Karpas-422 (cell line): ENCODE measurements around the gene ATG16L2. TPM values are rescaled to one million over a fixed set of nuclear protein-coding genes. Genes with fewer than 3 reads are reported as not detected.

Source experiments
- DNase-seq: peaks from one replicate; pipeline ENCODE4 v3.0.0-alpha.2; 2015
- H2AFZ ChIP-seq: fragments of 200-600 bp; sonication (generic); 2 replicates; pipeline ENCODE4 v1.6.1; 2014; ENCODE audit warnings: antibody characterized with exemption, low read length, mixed read lengths
- H3K27ac ChIP-seq: fragments of 200-600 bp; sonication (generic); 2 replicates; pipeline ENCODE4 v1.5.1; 2014; ENCODE audit warnings: mild to moderate bottlenecking, low read length, moderate library complexity
- H3K27me3 ChIP-seq: fragments of 200-600 bp; sonication (generic); 2 replicates; pipeline ENCODE4 v1.6.1; 2014; ENCODE audit warnings: low read length, mixed read lengths
- H3K36me3 ChIP-seq: fragments of 200-600 bp; sonication (generic); 2 replicates; pipeline ENCODE4 v1.6.1; 2014; ENCODE audit warnings: low read length, mixed read lengths; ENCODE audit not compliant: insufficient read depth
- H3K4me1 ChIP-seq: fragments of 200-600 bp; sonication (generic); 2 replicates; pipeline ENCODE4 v1.6.1; 2014; ENCODE audit warnings: mild to moderate bottlenecking, low read length, mixed read lengths
- H3K4me2 ChIP-seq: fragments of 200-600 bp; sonication (generic); 2 replicates; pipeline ENCODE4 v1.6.1; 2014; ENCODE audit warnings: low read length, low read depth, mild to moderate bottlenecking; ENCODE audit not compliant: poor library complexity, severe bottlenecking
- H3K4me3 ChIP-seq: fragments of 200-600 bp; sonication (generic); 2 replicates; pipeline ENCODE4 v1.5.1; 2014; ENCODE audit warnings: mild to moderate bottlenecking, antibody characterized with exemption, low read length, mixed read lengths
- H3K79me2 ChIP-seq: fragments of 200-600 bp; sonication (generic); 2 replicates; pipeline ENCODE4 v1.6.1; 2014; ENCODE audit warnings: mild to moderate bottlenecking, low read length, mixed read lengths
- H3K9ac ChIP-seq: fragments of 200-600 bp; sonication (generic); 2 replicates; pipeline ENCODE4 v1.6.0; 2014; ENCODE audit warnings: low read length
- H3K9me2 ChIP-seq: fragments of 200-600 bp; sonication (generic), shearing (Covaris generic); replicated peaks from 2 replicates; pipeline ENCODE4 v1.6.0; 2014; ENCODE audit warnings: mild to moderate bottlenecking, low read length, moderate library complexity; ENCODE audit not compliant: insufficient read depth
- H3K9me3 ChIP-seq: fragments of 300-700, 200-600 bp; sonication (generic); 2 replicates; pipeline ENCODE4 v1.6.1; 2014; ENCODE audit warnings: low read length, mixed read lengths
- H4K20me1 ChIP-seq: fragments of 200-600 bp; sonication (generic); 2 replicates; pipeline ENCODE4 v1.6.1; 2014; ENCODE audit warnings: mild to moderate bottlenecking, antibody characterized with exemption, low read length, low read depth; ENCODE audit not compliant: insufficient read depth
- total RNA-seq: library from RNA; depleted of rRNA; stranded (reverse); fragments of >200 nt; shearing (Covaris generic); gene quantifications from 2 replicates; pipeline ENCODE4 v1.2.3, GENCODE V29; 2014; ENCODE audit warnings: low replicate concordance

Gene ATG16L2
- total RNA-seq, 1 experiment from 2014 or later, result 14.8 TPM

- Histone ChIP-seq H3K27ac (no peak overlapping the region), H3K4me3 (no peak overlapping the region), H3K4me2 (no peak overlapping the region)
Observed at GRCh38 chr11:72829178-72829577, 15.0 kb downstream of the ATG16L2 start.

GRCh38 chr11:72829884-72830533, 15.8 kb downstream of the ATG16L2 start:
- H3K27ac ChIP-seq, result no peak overlapping the region
- H3K79me2 ChIP-seq, result no peaks in the 10 kb centered on the region
- no peak overlapping the region for H2AFZ ChIP-seq
- H3K4me2 ChIP-seq, result no peak overlapping the region
- H3K36me3 ChIP-seq, result peaks cover 12% of the 10 kb centered on the region; the same call in 1 of the 2 replicates
- H3K4me3 ChIP-seq, result no peak overlapping the region
- H4K20me1 ChIP-seq, result no peaks in the 10 kb centered on the region
- no peaks in the 10 kb centered on the region for H3K9me2 ChIP-seq
- H3K27me3 ChIP-seq, result no peaks in the 10 kb centered on the region
- H3K4me1 ChIP-seq, result no peaks in the 10 kb centered on the region
- DNase-seq, result no peak
- no peaks in the 10 kb centered on the region for H3K9me3 ChIP-seq
- no peak overlapping the region for H3K9ac ChIP-seq

More at GRCh38 chr11:72829178-72829577, 15.0 kb downstream of the ATG16L2 start:
- Histone ChIP-seq H3K4me1 (peaks cover 3% of the 10 kb centered on the region; the same call in 1 of the 2 replicates), H3K9ac (no peak overlapping the region), H3K9me3 (no peaks in the 10 kb centered on the region), H3K36me3 (peaks cover 12% of the 10 kb centered on the region; the same call in 1 of the 2 replicates), H4K20me1 (no peaks in the 10 kb centered on the region), H2AFZ (no peak overlapping the region), H3K79me2 (no peaks in the 10 kb centered on the region), H3K27me3 (no peaks in the 10 kb centered on the region), H3K9me2 (no peaks in the 10 kb centered on the region)
- no peak for DNase-seq

- peaks cover 17% of the 10 kb centered on the region; the same call in 1 of the 2 replicates for H3K36me3 ChIP-seq
- no peak overlapping the region for H3K4me2 ChIP-seq
- no peaks in the 10 kb centered on the region for H4K20me1 ChIP-seq
- H3K4me3 ChIP-seq, result no peak overlapping the region
- no peaks in the 10 kb centered on the region for H3K4me1 ChIP-seq
- no peaks in the 10 kb centered on the region for H3K9me3 ChIP-seq
- no peak overlapping the region for H3K9ac ChIP-seq
- no peaks in the 10 kb centered on the region for H3K27me3 ChIP-seq
- no peaks in the 10 kb centered on the region for H3K9me2 ChIP-seq
- H3K79me2 ChIP-seq, result no peaks in the 10 kb centered on the region
- peak; percentile 83 for DNase-seq
- H3K27ac ChIP-seq, result no peak overlapping the region
- no peak overlapping the region for H2AFZ ChIP-seq
Observed at GRCh38 chr11:72831521-72832300, 17.5 kb downstream of the ATG16L2 start.

GRCh38 chr11:72832301-72833082, 18.3 kb downstream of the ATG16L2 start:
- no peak overlapping the region for H3K9ac ChIP-seq
- no peaks in the 10 kb centered on the region for H3K9me3 ChIP-seq
- no peaks in the 10 kb centered on the region for H3K79me2 ChIP-seq
- no peak overlapping the region for H3K4me3 ChIP-seq
- H3K27ac ChIP-seq, result no peak overlapping the region
- no peak overlapping the region for H3K4me2 ChIP-seq
- H3K36me3 ChIP-seq, result peaks cover 25% of the 10 kb centered on the region; the same call in 1 of the 2 replicates
- H3K4me1 ChIP-seq, result no peaks in the 10 kb centered on the region
- no peaks in the 10 kb centered on the region for H3K9me2 ChIP-seq
- no peak overlapping the region for H2AFZ ChIP-seq
- no peaks in the 10 kb centered on the region for H3K27me3 ChIP-seq
- DNase-seq, result no peak
- H4K20me1 ChIP-seq, result no peaks in the 10 kb centered on the region

GRCh38 chr11:72833083-72833733, 19.0 kb downstream of the ATG16L2 start:
- H3K79me2 ChIP-seq, result no peaks in the 10 kb centered on the region
- no peak overlapping the region for H3K27ac ChIP-seq
- no peak overlapping the region for H3K9ac ChIP-seq
- H3K4me2 ChIP-seq, result no peak overlapping the region
- peaks cover 29% of the 10 kb centered on the region; the same call in 1 of the 2 replicates for H3K36me3 ChIP-seq
- H4K20me1 ChIP-seq, result no peaks in the 10 kb centered on the region
- no peaks in the 10 kb centered on the region for H3K27me3 ChIP-seq
- H3K9me2 ChIP-seq, result no peaks in the 10 kb centered on the region
- H3K4me1 ChIP-seq, result no peaks in the 10 kb centered on the region
- H3K9me3 ChIP-seq, result no peaks in the 10 kb centered on the region
- no peak for DNase-seq
- H2AFZ ChIP-seq, result no peak overlapping the region
- H3K4me3 ChIP-seq, result no peak overlapping the region

GRCh38 chr11:72833811-72834493, 19.7 kb downstream of the ATG16L2 start:
- Histone ChIP-seq H3K9ac (no peak overlapping the region), H3K9me2 (no peaks in the 10 kb centered on the region), H4K20me1 (no peaks in the 10 kb centered on the region)

GRCh38 chr11:72834905-72835304, 20.7 kb downstream of the ATG16L2 start:
- no peak for DNase-seq
- Histone ChIP-seq H3K27ac (no peak overlapping the region), H3K4me1 (no peaks in the 10 kb centered on the region), H3K9ac (no peak overlapping the region), H2AFZ (no peak overlapping the region), H3K9me3 (no peaks in the 10 kb centered on the region), H3K4me2 (no peak overlapping the region), H3K36me3 (peaks cover 29% of the 10 kb centered on the region; the same call in 1 of the 2 replicates), H3K79me2 (no peaks in the 10 kb centered on the region), H4K20me1 (no peaks in the 10 kb centered on the region), H3K9me2 (no peaks in the 10 kb centered on the region), H3K4me3 (no peak overlapping the region), H3K27me3 (no peaks in the 10 kb centered on the region)

More at GRCh38 chr11:72833811-72834493, 19.7 kb downstream of the ATG16L2 start:
- DNase-seq, result no peak
- Histone ChIP-seq H3K36me3 (peaks cover 29% of the 10 kb centered on the region; the same call in 1 of the 2 replicates), H3K27me3 (no peaks in the 10 kb centered on the region), H2AFZ (no peak overlapping the region), H3K4me3 (no peak overlapping the region), H3K27ac (no peak overlapping the region), H3K4me1 (no peaks in the 10 kb centered on the region), H3K9me3 (no peaks in the 10 kb centered on the region), H3K4me2 (no peak overlapping the region), H3K79me2 (no peaks in the 10 kb centered on the region)
